IMR-90 (cell line): ENCODE data around the gene GCFC2.

Experiments used
- SMC3 ChIP-seq: fragments of 150-350 bp; IDR thresholded peaks from 2 replicates; pipeline ENCODE4 v1.6.1; 2016; ENCODE audit warnings: low read depth, mild to moderate bottlenecking, antibody characterized with exemption, low read length, moderate library complexity
- TF ChIP-seq, protein P1 (sequence below): conservative IDR thresholded peaks from 2 replicates; pipeline ENCODE4 v1.5.1; 2012; ENCODE audit warnings: mild to moderate bottlenecking, low read depth, low read length, improper control_type of control experiment

DNA sequence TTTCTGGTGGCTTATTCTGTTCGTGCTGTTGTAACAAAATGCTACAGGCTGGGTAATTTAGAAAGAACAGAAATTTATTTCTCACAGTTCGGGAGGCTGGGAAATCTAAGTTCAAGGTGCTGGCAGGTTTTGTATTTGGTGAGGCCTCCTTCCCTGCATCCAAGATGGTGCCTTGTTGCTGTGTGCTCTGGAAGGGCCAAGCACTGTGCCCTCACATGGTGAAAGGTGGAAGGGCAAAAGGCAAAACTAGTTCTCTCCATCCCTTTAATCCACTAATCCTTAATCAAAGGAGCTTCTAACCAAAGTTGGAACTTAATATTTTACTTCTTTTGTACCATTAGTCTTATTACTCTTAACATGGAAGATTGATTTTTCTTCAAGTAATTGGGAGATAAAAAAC, 56.7 kb downstream of the GCFC2 start:
- no peak for TF ChIP-seq SMC3
- TF ChIP-seq, protein P1, sequence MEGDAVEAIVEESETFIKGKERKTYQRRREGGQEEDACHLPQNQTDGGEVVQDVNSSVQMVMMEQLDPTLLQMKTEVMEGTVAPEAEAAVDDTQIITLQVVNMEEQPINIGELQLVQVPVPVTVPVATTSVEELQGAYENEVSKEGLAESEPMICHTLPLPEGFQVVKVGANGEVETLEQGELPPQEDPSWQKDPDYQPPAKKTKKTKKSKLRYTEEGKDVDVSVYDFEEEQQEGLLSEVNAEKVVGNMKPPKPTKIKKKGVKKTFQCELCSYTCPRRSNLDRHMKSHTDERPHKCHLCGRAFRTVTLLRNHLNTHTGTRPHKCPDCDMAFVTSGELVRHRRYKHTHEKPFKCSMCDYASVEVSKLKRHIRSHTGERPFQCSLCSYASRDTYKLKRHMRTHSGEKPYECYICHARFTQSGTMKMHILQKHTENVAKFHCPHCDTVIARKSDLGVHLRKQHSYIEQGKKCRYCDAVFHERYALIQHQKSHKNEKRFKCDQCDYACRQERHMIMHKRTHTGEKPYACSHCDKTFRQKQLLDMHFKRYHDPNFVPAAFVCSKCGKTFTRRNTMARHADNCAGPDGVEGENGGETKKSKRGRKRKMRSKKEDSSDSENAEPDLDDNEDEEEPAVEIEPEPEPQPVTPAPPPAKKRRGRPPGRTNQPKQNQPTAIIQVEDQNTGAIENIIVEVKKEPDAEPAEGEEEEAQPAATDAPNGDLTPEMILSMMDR: no peak
